NCI-H748 (cell line): ENCODE data around the gene NXN.
"Not testable (repeated sequence)": the region's sequence is repeated elsewhere in the genome, so short reads cannot be mapped to it uniquely, and the experiment has no call there.

ENCODE experiments used
- DNase-seq: peaks from one replicate; lab custom pipeline; 2025; ENCODE audit not compliant: unreplicated experiment; lab: John Stamatoyannopoulos, UW

Gene NXN

DNA sequence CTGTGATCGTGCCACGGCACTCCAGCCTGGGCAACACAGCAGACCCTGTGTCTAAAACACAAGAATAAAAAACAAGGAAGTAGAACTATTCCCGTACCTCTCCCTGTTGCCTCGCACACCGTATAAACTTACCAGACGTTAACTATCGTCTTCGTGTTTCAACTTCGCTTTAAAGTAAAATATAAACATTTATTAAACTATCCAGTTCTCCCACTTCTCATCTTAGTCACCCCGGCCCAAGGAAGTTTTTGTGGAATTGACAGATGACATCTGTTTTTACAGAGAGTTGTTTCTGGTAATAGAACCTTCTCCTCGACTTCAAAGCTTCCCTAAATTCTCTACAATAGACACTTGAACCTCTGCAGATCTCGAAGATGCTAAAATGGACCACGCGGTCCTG, 83.1 kb downstream of the NXN start:
- DNase-seq = no peak

DNA sequence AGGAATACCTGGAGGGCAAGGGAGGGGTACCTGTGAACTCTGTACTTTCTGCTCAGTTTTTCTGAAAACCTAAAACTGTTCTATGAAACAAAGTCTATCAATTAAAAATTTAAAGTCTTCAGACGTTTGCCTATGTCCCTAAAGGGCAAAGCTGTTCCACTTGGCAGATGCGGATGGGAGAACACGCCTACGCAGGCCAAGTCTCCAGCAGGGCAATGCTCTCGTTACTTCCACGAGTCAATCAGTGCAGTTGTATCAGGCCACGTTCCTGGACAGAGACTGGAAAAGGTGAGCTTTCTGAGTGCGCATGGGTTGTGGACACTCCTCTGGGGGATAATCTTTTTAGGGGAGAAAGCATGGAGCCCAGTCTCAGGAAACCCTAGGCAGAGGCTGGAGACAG, 86.6 kb downstream of the NXN start:
- DNase-seq = no peak

DNA sequence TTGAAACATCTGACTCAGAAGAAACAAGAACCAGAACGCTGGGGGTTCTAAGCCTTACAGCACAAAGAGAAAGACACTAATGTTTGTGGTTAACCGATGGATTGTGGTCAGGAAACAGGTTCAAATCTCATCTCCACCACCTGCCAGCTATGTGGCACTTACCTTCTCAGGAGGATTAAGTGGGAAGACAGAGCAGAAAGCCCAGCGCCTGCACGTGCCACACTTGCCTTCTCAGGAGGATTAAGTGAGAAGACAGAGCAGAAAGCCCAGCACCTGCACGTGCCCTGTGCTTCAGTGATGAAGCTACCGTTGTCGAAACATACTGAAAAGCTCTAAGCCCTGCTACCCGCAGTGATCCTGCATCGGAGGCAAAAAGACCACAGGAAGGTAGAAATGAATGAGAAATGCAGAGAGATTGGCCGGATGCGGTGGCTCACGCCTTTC, 90.6 kb downstream of the NXN start:
- DNase-seq = no peak

GRCh38 chr17:887551-888209, 91.9 kb downstream of the NXN start:
- DNase-seq = no peak

DNA sequence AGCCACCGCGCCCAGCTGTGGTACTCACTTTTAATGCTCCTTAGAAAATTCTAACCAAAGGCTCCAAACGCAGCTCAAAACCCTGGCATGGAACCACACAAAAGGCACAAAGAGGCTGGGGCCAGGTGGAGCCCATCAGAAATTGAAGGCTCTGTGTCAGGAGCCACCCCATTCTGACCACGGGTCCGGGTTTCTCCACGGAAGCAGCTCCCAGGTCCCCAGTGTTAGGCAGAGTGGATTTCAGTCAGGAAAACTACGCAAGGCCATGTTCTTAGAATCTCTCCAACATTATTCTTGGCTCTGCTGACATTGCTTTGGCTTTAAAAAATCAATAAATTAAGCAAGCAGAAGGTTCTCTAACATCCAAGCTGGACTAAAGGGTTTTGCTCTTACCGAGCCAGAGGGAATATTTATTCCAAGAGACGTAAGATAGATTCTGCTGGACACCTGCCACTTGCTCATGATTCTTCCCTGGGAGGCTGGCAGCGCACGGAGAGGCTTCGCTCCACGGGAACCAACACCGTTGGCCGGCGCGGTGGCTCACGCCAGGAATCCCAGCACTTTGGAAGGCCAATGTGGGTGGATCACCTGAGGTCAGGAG, 93.5 kb downstream of the NXN start:
- DNase-seq = no peak

GRCh38 chr17:883586-883962, 96.0 kb downstream of the NXN start:
- DNase-seq = no peak

- DNase-seq = no peak
Observed at GRCh38 chr17:882827-883585, 96.6 kb downstream of the NXN start.

- DNase-seq = peak; percentile 67
Observed at GRCh38 chr17:881778-882177, 97.8 kb downstream of the NXN start.

DNA sequence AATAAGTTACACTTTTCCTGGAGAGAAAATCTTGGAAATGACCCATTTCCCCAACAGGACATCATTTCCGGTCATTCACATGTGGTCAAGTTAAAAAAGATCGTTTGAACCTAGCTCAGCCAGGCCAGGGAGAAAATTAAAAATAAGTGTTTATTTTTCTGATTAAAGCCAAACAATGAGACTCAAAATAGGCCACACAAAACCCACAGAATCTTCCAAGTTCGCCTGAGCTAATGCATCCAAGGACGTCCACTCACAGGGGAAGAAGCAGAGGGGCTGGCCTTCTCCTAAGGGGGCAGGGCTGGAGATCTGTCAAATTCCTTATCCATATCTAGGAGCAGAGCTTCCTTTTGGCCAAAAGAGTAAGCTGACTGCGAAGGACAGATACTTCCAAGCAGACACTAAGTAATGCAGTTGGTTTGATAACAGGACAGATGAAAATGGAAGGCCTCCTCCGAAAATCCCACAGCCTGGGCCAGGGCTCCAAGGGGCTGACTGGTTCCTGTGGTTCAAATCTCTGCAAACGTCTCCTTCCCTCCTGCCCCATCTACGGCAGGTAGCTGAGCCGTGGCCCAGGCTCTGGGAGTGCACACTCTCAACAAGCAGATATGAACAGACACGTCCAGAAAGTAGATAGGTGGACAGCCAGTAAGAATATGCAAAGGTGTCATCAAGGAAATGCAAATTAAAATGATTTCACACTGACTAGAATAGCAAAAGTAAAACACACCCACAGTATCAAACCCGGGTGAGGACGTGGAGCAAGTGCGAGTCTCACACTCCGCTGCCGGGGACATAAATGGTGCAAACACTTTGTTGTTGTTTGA, 98.9 kb downstream of the NXN start:
- no peak for DNase-seq

DNA sequence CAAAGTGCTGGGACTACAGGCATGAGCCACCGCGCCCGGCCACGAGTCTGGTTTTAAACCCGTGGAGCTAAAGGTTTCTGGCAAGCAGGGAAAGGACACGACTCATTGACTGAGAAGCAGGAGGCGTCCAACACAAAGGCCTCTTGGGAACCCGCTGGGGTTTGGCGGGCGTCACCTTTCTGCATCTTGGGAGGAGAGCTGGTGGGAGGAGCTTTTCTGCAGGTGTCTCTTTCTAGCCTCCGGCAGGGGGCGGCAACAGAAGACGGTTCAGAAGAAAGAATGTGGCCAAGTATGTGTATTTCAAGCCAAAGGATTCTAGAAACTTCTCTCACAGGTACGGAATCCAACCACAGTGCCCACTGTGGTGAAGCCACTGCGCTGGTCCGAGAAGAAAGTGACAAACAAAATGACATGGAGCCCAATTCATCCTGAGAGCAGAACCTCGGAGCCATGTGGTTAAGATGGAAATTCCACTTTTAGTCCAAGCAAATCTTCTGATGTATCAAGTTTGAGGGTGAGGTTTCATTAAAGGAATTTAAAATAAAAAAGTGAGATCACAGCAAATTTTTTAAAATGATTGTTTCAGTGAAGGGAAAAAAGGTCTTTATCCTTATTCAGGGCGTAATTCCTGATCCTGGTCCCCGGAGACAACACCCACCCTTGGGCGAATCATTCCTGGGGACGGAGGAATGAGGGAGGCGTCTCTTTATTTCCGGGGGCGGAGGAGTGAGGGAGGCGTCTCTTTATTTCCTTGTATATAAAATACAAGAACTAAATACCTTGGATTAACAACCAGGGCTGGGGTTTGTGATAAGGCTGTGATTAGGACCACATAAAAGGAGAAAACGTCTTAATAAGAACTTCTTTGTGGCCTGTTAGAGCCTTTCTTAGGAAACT, 99.8 kb downstream of the NXN start:
- peak; percentile 43 for DNase-seq

GRCh38 chr17:877630-878029, 101.9 kb downstream of the NXN start:
- no peak for DNase-seq

GRCh38 chr17:876272-876671, 103.3 kb downstream of the NXN start:
- DNase-seq = no peak

- DNase-seq = not testable (repeated sequence)
Observed at GRCh38 chr17:874590-874989, 105.0 kb downstream of the NXN start.

- DNase-seq = no peak
Observed at GRCh38 chr17:872855-873254, 106.7 kb downstream of the NXN start.

DNA sequence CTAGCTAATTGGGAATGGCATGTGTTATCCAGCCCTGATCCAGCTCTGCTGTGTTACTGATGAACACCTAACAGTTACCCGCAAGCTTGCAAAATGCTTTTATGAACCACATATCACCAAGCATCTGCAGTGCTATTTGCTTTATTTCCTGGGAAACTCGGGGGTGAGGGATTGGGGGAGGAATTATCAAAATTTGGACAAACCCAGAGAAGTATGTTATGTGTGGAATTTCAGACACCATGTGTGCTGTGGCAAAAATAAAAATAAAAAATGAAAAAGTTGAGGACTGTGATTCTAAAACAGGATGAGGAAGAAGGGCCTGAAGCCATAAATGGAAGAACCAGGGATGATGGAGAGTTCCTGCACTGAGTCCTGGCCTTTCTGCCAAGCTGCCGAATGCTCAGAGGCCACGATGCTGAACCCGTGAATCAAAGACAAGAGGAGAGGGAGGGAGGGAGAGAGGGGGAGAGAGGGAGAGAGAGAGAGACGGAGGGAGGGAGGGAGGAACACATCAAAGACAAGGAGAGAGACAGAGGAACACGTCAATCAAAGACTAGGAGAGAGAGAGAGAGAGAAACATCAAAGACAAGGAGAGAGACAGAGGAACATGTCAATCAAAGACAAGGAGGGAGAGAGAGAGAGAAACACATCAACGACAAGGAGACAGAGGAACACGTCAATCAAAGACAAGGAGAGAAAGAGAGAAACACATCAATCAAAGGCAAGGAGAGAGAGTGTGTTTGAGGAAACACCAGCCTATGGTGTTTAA, 107.6 kb downstream of the NXN start:
- DNase-seq = no peak

DNA sequence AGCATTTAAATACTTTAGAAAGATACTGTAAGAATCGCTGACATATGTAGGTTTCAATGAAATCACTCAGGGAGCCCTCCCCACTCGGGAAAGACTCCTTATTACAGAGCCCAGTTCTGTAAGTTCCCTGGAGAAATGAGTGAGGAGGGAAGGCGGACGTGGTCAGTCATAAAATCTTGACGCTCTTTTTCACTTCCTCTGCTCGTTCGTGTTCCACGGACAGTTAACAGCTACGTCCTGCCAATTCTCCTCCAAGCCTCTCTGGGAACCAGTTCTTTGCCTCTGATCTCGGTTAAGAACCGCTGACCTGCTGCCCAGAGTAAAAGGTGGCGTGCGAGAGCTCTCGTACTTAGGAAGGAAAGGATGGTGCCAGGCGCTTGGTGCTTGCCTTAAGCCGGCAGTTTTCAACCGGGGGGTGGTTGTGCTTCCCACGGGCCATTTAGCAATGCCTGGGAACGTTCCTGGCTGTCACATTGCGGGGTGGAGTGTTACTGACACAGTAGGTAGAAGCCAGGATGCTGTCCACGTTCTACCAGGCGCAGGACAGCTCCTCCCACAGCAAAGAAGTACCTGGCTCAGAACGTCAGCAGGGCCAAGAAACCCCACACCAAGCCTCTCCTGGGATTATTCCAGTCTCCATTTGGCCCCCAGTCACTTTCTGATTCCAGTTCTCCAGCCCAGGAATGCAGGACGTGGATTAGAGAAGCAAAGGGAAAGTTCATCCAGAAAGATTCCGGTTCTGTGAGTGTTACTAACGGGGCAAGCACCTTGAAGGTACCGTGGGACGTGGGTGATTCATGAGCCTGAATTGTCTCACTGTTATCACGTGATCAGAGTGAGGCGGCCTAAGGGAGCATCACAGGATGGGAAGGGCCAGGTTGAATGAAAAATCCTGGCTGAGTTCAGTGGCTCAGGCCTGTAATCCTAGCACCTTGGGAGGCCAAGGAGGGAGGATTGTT, 109.7 kb downstream of the NXN start:
- DNase-seq = no peak

GRCh38 chr17:869086-869485, 110.5 kb downstream of the NXN start:
- DNase-seq = no peak

DNA sequence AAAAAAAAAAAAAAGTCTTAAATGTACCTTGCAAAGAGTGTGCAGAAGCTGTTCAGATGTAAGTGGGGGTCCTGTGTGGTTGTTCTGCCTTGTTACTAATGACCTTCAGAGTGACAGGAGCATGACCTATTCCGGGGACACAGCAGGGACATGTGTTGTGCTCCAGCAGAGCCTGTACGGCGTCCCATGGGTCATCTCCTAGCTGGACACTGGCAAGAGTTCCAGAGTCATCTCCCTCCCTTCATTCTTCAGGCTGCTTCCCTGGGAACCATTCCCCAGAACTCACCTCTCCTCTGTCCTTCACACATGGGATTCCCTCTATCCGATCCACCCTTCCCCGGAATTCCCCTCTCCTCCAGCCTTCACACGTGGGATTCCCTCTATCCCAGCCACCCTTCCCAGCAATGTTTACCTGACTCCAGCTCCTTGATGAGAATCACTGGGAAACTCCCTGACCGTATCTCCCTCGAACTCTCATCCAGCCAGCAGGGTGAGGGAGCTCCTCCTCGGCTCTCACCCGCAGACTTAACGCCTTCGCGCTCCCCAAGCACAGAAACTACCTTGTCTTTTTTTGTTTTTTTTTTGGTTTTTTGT, 111.6 kb downstream of the NXN start:
- DNase-seq = no peak
